GM19397 (cell line): ENCODE measurements around the gene KLRG1.

Experiments
- ATAC-seq: cut with Tn5 transposase; IDR thresholded peaks from one replicate; pipeline ENCODE4 v1.9.1; 2021; ENCODE audit warnings: mild to moderate bottlenecking, moderate library complexity; ENCODE audit not compliant: unreplicated experiment

KLRG1 gene

DNA sequence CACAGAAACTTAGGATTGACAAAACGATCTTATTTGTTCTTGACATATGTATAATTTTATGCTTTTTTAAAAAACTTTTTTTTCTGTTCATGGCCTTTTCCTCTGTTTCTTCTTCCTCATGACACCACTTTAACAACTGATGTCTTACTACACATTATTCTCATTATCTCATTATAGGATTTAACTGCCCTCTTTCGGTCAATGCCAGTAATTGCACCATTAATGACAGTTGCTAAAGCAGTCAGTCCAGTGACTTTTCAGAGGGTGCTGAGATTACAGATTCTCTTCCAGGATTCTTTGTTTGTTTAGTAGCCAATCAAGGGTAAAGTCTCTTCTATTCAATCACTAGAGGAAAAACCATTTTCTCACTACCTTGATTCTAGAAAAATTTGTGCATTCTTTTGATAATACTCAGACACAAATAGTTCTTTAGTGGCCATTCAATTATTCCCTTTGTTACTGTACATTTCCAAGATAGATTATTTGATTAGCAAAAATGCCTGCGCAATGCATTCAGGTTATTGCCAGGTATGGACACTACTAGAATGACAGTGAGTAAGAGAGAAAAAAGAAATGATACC, 50.1 kb downstream of the KLRG1 start:
- no peak for ATAC-seq

DNA sequence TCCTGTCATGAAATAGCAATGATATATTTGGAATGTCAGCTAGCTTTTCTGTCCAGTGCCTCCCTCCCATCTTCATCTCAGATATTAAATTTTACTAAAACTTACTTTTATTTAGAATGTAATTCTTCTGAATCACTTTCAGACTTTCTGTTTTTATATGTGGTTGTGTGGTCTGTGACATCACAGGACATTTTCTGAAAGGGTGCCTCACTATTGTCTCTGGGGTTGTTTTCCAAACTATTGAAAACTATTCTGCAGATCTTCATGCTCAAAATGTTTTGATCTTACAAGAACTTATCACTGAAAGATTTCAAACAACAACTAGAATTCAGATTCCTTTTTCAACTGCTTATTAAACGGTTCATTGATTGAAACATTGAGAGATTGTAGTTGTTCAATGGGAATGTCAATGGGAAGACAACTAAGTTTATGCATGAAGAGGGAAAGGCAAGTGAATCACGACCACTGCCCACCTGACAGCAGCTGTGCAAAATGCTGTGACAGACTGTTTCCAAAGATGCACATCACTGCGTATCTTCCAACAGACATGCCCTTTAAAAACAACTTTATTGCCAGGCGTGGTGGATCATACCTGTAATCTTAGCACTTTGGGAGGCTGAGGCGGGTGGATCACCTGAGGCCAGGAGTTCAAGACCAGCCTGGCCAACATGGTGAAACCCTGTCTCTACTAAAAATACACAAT, 51.3 kb downstream of the KLRG1 start:
- ATAC-seq: no peak

DNA sequence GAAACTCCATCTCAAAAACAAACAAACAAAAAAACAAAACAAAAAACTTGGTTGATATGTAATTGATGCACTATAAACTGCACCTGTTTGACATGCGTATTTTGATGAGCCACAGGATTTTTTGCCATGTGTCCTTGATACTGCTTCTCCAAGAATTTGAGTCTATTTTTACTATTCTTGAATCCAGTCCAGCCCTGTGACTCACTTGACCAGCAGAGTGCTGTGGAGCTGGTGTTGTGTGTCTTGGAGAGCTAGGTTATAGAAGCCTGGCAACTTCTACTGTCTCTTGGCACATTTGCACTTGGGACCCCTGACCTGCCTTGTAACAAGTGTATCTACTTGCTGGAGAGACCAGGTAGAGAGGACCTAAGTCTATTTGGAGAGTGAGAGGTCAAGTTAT, 52.0 kb downstream of the KLRG1 start:
- no peak for ATAC-seq

DNA sequence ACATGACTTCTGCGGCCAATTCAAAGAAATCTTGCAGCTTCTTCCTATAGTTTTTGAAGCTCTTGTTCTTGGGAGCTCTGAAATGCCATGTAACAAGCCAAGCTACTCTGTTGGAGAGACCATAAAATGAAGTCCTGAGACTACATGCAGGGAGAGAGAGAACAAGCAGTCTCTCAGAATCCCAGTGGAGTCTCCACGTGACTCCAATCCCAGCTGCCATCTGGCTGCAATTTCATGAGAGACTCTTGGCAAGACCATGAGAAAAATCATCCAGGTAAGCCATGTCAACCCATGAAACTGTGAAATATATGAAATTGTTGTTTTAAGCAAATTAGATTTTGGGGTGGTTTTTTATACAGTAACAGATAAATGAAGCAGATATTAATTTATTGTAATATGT, 54.4 kb downstream of the KLRG1 start:
- ATAC-seq: no peak

DNA sequence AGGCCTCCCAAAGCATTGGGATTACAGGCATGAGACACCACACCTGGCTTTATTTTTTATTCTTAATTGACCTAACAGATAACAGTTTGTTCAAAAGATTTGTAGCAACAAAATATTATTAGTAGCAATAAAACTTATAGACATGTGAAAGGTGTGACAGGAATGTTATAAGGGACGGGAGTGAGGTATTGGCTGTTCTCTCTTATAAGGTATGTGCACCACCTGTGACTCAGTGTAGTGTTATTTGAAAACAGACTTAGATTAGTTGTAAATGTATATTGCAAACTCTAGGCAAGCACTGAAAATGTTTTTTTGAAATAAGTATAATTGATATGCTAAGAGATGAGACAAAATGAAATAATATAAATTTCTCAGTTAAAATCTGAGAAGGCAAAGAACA, 57.8 kb downstream of the KLRG1 start:
- ATAC-seq: no peak

DNA sequence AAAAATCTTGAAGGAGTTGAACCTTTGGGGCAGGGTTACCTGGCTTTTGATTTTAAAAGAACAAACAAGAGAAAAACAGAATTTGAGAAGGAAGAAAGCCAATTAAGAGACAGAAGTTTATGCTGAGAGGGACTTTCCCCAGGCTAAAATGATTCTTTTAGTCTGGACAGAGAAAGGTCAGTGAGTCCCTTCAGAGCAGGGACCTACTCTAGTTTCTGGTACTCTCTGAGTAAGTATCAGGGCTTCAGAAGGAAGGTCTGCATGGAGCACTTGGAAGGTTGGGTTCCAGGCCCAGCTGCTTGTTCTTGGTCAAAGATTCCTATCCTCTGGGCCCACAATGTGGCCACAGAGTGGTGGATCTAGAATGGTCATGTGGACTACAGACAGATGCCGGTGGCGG, 59.6 kb downstream of the KLRG1 start:
- no peak for ATAC-seq

DNA sequence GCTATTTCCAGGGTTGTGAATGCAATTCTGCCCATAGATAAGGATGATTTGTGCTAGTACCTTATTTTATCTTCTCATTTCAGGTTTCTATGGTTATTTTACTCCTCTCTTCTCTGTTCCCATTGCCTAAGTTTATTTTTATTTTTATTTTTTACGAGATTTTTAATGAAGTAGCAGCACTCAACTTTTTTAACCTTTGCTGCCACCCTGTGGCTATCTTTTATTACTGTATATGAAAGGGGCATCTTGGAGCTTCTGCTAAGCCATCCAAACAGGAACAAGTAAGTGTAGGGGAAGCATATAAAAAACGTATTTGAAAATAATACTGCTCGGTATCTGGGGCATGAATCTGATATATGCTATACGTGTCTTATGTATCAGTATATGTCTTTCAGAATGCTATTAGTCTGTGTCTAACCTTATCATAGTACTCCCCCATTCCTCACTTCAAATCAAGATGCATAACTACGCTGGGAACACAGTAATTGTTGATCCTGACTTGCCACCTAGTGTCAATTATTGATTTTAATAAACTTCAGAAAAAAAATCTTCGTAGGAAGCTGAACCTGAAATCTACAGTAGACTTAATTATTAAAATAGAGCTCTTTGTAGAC, 60.3 kb downstream of the KLRG1 start:
- no peak for ATAC-seq

DNA sequence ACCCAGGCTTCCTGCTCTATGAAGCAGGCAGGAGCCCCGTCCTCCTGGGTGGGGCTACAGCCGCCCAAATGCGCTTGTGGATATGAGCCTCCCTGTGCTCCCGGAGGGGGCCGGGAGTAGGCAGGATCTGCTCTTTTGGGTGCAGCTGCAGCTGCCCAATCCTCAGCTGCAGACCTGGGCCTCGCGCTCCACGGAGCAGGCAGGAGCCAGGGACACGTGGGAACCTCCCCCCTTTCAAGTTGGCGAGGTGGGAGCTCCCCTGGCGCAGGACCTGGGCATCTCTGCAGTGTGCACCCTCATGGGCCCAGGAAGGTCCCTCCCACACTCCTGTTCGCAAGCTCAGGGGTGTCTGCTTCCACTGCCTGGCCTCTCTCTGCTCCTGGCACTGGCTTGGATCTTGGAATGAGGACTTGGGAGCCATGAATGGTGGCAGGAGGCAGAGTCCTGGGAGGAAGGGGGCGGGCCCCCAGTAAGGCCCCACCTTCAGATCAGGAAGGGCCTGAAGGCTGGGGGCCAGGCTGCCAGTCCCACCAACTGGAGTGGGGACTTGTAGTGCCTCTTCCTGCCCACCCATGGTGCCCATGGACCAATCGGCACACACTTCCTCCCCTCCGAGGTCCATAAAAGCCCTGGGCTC, 61.3 kb downstream of the KLRG1 start:
- ATAC-seq: no peak

DNA sequence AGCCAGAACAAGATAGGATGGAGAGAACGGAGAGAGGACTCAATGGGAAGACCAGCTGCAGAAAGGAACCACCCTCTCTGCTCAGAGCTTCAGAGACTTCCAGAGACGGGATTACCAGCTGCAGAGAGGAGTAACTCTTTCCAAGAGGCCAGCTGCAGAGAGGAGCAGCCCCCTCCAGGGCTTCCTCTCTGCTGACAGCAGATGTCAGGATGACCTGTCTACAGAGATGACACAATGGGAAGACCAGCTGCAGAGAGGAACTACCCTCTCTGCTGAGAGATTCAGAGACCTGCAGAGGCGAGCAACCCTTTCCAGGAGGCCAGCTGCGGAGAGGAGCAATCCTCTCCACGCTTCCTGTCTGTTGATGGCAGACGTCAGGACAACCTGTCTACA, 61.8 kb downstream of the KLRG1 start:
- no peak for ATAC-seq

DNA sequence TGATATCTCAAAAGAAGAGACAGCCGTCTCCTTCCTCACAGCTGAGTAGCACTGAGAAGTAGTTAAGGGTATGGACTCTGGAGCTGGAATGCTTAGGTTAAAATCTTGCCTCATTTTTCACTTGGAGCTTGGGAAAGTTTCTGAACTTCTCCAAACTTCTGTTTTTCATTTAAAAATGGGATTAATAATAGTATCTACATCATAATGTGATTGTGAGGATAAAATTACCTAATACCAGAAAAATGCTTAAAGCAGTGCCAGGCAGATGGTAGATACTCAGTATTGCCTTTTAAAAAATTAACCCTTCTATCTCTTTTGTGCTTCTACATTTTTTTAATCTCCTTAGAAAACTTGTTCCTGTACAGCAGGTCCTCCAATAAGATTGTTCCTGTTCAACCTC, 63.3 kb downstream of the KLRG1 start:
- no peak for ATAC-seq
